Neural cell (in vitro differentiated cells): ENCODE data around the gene PPP1R12B. TPM values are rescaled to one million over a fixed set of nuclear protein-coding genes. Genes with fewer than 3 reads are reported as not detected.

Experiments
- H2AFZ ChIP-seq: fragments of 200-600, 300-800 bp; sonication (generic), shearing (Covaris generic); 2 replicates; pipeline ENCODE4 v1.6.0; 2014; ENCODE audit warnings: low read depth, mild to moderate bottlenecking, antibody characterized with exemption, low read length, moderate library complexity
- H3F3A ChIP-seq: fragments of 200-600 bp; shearing (Covaris generic); 2 replicates; pipeline ENCODE4 v1.6.1; 2016; ENCODE audit warnings: mild to moderate bottlenecking, moderate library complexity, mixed read lengths, antibody characterized with exemption, low read length; ENCODE audit not compliant: insufficient read depth, poor library complexity, severe bottlenecking
- H3K27ac ChIP-seq: fragments of 200-600, 300-800 bp; sonication (generic), shearing (Covaris generic); 2 replicates; pipeline ENCODE4 v1.5.1; 2014; ENCODE audit warnings: mild to moderate bottlenecking, low read length, moderate library complexity
- H3K27me3 ChIP-seq: fragments of 300-800, 200-600 bp; sonication (generic), shearing (Covaris generic); 2 replicates; pipeline ENCODE4 v1.6.0; 2014; ENCODE audit warnings: mild to moderate bottlenecking, low read depth, low read length, moderate library complexity; ENCODE audit not compliant: insufficient read depth
- H3K36me3 ChIP-seq: fragments of 300-800, 200-600 bp; sonication (generic), shearing (Covaris generic); 2 replicates; pipeline ENCODE4 v1.5.1; 2014; ENCODE audit warnings: mild to moderate bottlenecking, antibody characterized with exemption, low read length, moderate library complexity; ENCODE audit not compliant: insufficient read depth
- H3K4me2 ChIP-seq: fragments of 300-800, 200-600 bp; sonication (generic), shearing (Covaris generic); 2 replicates; pipeline ENCODE4 v1.6.0; 2014; ENCODE audit warnings: mild to moderate bottlenecking, low read length
- H3K4me3 ChIP-seq: fragments of 300-800, 200-600 bp; sonication (generic), shearing (Covaris generic); 2 replicates; pipeline ENCODE4 v1.5.1; 2014; ENCODE audit warnings: mild to moderate bottlenecking, low read length, moderate library complexity
- H3K79me2 ChIP-seq: fragments of 200-600 bp; shearing (Covaris generic); replicated peaks from 2 replicates; pipeline ENCODE4 v1.6.0; 2014; ENCODE audit warnings: mild to moderate bottlenecking, low read length, moderate library complexity; ENCODE audit not compliant: insufficient read depth
- H3K9ac ChIP-seq: fragments of 300-800, 200-600 bp; sonication (generic), shearing (Covaris generic); 2 replicates; pipeline ENCODE4 v1.6.1; 2016; ENCODE audit warnings: mild to moderate bottlenecking, low read length, mixed read lengths
- H3K9me2 ChIP-seq: fragments of 200-600 bp; shearing (Covaris generic); 2 replicates; pipeline ENCODE4 v1.6.1; 2016; ENCODE audit warnings: mild to moderate bottlenecking, low read length, mixed read lengths; ENCODE audit not compliant: insufficient read depth
- H3K9me3 ChIP-seq: fragments of 200-600, 300-800 bp; sonication (generic), shearing (Covaris generic); 2 replicates; pipeline ENCODE4 v1.6.1; 2016; ENCODE audit warnings: mild to moderate bottlenecking, mixed run types, low read length, moderate library complexity, mixed read lengths
- H4K20me1 ChIP-seq: fragments of 200-600 bp; shearing (Covaris generic); 2 replicates; pipeline ENCODE4 v1.6.1; 2016; ENCODE audit warnings: mild to moderate bottlenecking, mixed run types; ENCODE audit not compliant: insufficient read depth
- CTCF ChIP-seq: fragments of 450-650 bp; IDR thresholded peaks from 2 replicates; pipeline ENCODE4 v1.5.1; 2014; ENCODE audit warnings: antibody characterized with exemption, mild to moderate bottlenecking, moderate library complexity; ENCODE audit not compliant: poor library complexity, severe bottlenecking
- EP300 ChIP-seq: fragments of 450-650 bp; conservative IDR thresholded peaks from 2 replicates; pipeline ENCODE4 v1.6.1; 2014; ENCODE audit warnings: antibody characterized with exemption, mild to moderate bottlenecking, moderate library complexity; ENCODE audit not compliant: poor library complexity, severe bottlenecking
- EZH2 ChIP-seq: fragments of 200-600, 300-800 bp; shearing (Covaris generic), sonication (generic); IDR thresholded peaks from 2 replicates; pipeline ENCODE4 v1.6.1; 2014; ENCODE audit warnings: antibody characterized with exemption, low read length, borderline replicate concordance, mild to moderate bottlenecking; ENCODE audit not compliant: insufficient read depth, poor library complexity, severe bottlenecking
- MXI1 ChIP-seq: fragments of 450-650 bp; conservative IDR thresholded peaks from 2 replicates; pipeline ENCODE4 v1.6.1; 2014; ENCODE audit warnings: antibody characterized with exemption, mild to moderate bottlenecking; ENCODE audit not compliant: poor library complexity, severe bottlenecking
- POLR2AphosphoS5 ChIP-seq: IDR thresholded peaks from 2 replicates; pipeline ENCODE4 v1.6.1; 2012
- RAD21 ChIP-seq: fragments of 450-650 bp; conservative IDR thresholded peaks from 2 replicates; pipeline ENCODE4 v1.6.1; 2014; ENCODE audit warnings: antibody characterized with exemption, mild to moderate bottlenecking, moderate library complexity
- REST ChIP-seq: IDR thresholded peaks from 2 replicates; pipeline ENCODE4 v1.6.1; 2012; ENCODE audit warnings: borderline replicate concordance
- SMC3 ChIP-seq: fragments of 450-650 bp; conservative IDR thresholded peaks from 2 replicates; pipeline ENCODE4 v1.6.1; 2014; ENCODE audit warnings: antibody characterized with exemption, mild to moderate bottlenecking, moderate library complexity; ENCODE audit not compliant: poor library complexity
- TAF1 ChIP-seq: IDR thresholded peaks from 2 replicates; pipeline ENCODE4 v1.6.1; 2012; ENCODE audit warnings: low read depth
- polyA plus RNA-seq: library from polyadenylated mRNA; depleted of rRNA; stranded (reverse); fragments of >200 nt; gene quantifications from 2 replicates; pipeline ENCODE4 v1.2.3, GENCODE V29; 2014

PPP1R12B gene
- polyA plus RNA-seq, 1 donor from 2014 or later = 9.8 TPM

DNA sequence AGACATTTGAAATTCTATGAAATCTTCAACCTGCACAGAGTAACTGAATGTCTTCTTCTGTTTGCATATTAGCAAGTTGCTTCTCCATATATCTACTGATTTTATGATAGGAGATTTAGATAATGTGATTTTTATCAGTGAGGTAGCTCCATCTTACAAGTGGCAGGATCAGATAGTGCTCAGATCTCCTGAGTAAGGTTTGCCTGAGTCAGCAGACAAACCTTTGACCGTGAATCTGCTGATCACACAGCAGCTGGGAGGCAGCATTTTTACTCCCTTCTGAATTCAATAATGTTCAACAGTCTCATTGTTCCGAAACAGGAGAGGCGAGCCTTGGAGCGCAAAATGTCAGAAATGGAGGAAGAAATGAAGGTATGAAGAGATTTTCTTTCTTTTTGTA is 220.3 kb downstream of the PPP1R12B start:
- no peaks in the 10 kb centered on the region for H3K27me3 ChIP-seq
- H3K36me3 ChIP-seq = peaks cover 5% of the 10 kb centered on the region
- H3K9me2 ChIP-seq = no peaks in the 10 kb centered on the region
- TF ChIP-seq EZH2 = no peak
- no peak for TF ChIP-seq MXI1
- TF ChIP-seq CTCF = no peak
- TF ChIP-seq EP300 = no peak
- TF ChIP-seq TAF1 = no peak
- no peak for TF ChIP-seq SMC3
- no peak for TF ChIP-seq RAD21
- no peak for TF ChIP-seq POLR2AphosphoS5
- TF ChIP-seq REST = no peak
- no peaks in the 10 kb centered on the region for H3K9me3 ChIP-seq
- no peak overlapping the region for H3K4me3 ChIP-seq
- no peaks in the 10 kb centered on the region for H3K79me2 ChIP-seq
- no peak overlapping the region for H3K4me2 ChIP-seq
- H3F3A ChIP-seq = no peaks in the 10 kb centered on the region
- H4K20me1 ChIP-seq = no peaks in the 10 kb centered on the region
- H3K9ac ChIP-seq = no peak overlapping the region
- H3K27ac ChIP-seq = no peak overlapping the region
- H2AFZ ChIP-seq = no peak overlapping the region

DNA sequence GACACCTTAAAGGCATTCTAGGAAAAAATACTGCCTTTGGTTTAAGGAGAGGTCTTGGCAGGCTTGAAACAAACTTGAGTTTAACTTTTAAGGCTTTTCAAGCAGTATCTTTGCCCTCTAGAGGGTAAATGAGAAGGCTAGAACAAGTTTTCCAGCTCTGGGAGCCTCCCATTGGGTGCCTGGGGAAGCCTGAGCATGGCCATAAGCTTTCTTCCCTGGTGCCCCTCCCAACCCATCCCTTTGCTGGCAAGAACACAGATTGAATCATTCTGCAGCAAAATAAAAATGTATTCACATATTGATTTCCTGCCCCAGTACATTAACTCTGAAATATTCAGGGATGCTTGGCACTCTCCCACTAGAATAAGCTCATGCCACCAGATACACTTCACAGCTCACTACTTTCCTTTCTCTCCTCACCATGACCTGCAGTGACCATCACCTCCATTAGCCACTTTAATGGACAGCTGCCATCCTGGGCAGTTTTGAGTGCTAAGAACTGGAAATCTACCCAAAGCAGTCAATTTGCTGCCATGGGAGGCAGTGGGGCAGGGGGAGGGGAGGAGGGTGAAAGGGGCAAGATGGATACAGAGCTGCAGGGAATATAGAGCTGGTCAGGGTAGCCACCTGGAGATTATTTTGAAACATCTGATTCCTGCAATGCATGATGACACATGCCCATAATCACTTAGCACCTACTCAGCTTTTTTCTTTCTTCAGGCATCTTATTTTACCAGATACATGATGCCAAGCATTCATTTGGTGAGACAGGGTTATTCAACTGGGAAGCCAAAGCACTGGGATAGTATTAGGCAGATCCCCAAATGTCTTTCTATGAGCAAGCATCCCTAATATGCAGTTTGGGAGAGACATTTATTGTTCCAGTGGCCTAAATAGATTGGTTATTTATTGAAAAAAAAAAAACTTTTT is 221.2 kb downstream of the PPP1R12B start:
- no peak overlapping the region for H3K4me3 ChIP-seq
- H3K9me3 ChIP-seq = no peaks in the 10 kb centered on the region
- peaks cover 5% of the 10 kb centered on the region for H3K36me3 ChIP-seq
- no peak overlapping the region for H3K4me2 ChIP-seq
- H3K9ac ChIP-seq = no peak overlapping the region
- H3K9me2 ChIP-seq = no peaks in the 10 kb centered on the region
- no peaks in the 10 kb centered on the region for H3K27me3 ChIP-seq
- H2AFZ ChIP-seq = no peak overlapping the region
- H3K27ac ChIP-seq = no peak overlapping the region
- H4K20me1 ChIP-seq = no peaks in the 10 kb centered on the region
- no peaks in the 10 kb centered on the region for H3F3A ChIP-seq
- no peak for TF ChIP-seq REST
- no peak for TF ChIP-seq TAF1
- TF ChIP-seq SMC3 = no peak
- no peak for TF ChIP-seq EP300
- no peak for TF ChIP-seq MXI1
- TF ChIP-seq RAD21 = no peak
- TF ChIP-seq CTCF = no peak
- TF ChIP-seq EZH2 = no peak
- TF ChIP-seq POLR2AphosphoS5 = no peak
- no peaks in the 10 kb centered on the region for H3K79me2 ChIP-seq
